ENCODE results near the gene AARS1. TPM values are rescaled to one million over a fixed set of nuclear protein-coding genes. Genes with fewer than 3 reads are reported as not detected.
"Not testable (repeated sequence)": the region's sequence is repeated elsewhere in the genome, so short reads cannot be mapped to it uniquely, and the experiment has no call there.

The AARS1 gene
- total RNA-seq, 3 donors from 2014 or later: 30.1 to 77.7 (median 42.7) TPM

GRCh38 chr16:70250748-70251628 lies 38.3 kb downstream of the AARS1 start:
- DNase-seq (peak; percentile 45 to 73 (median 70)), ATAC-seq (peak; percentile 75)
- no peak for TF ChIP-seq CTCF (IDR thresholded peaks at IDR 0.05)
- Histone ChIP-seq H3K9me3 (no peaks in the 10 kb centered on the region), H3K4me3 (peak overlapping the region; percentile 50), H3K4me1 (ENCODE audit: low read depth) (peaks cover 16% of the 10 kb centered on the region), H3K36me3 (ENCODE audit: low read depth) (peaks cover 5% of the 10 kb centered on the region)
- intact Hi-C loops (cut with DNase I, micrococcal nuclease): no loop called here

- intact Hi-C loops (cut with DNase I, micrococcal nuclease); H3K36me3 ChIP-seq (ENCODE audit: low read depth); ATAC-seq; H3K9me3 ChIP-seq; H3K4me3 ChIP-seq; DNase-seq: not testable (repeated sequence)
- peaks cover 16% of the 10 kb centered on the region for H3K4me1 ChIP-seq (ENCODE audit: low read depth)
Observed at GRCh38 chr16:70249697-70250096, 39.6 kb downstream of the AARS1 start.

GRCh38 chr16:70238773-70239172 lies 50.5 kb downstream of the AARS1 start:
- ATAC-seq; DNase-seq; H3K36me3 ChIP-seq (ENCODE audit: low read depth); H3K4me3 ChIP-seq; H3K9me3 ChIP-seq; H3K4me1 ChIP-seq (ENCODE audit: low read depth); intact Hi-C loops (cut with DNase I, micrococcal nuclease): not testable (repeated sequence)

GRCh38 chr16:70231831-70232230 lies 57.5 kb downstream of the AARS1 start:
- H3K36me3 ChIP-seq (ENCODE audit: low read depth); intact Hi-C loops (cut with DNase I, micrococcal nuclease): not testable (repeated sequence)

GRCh38 chr16:70226024-70226423 lies 63.3 kb downstream of the AARS1 start:
- intact Hi-C loops (cut with DNase I, micrococcal nuclease); H3K4me3 ChIP-seq; ATAC-seq; H3K4me1 ChIP-seq (ENCODE audit: low read depth); DNase-seq; H3K9me3 ChIP-seq; H3K36me3 ChIP-seq (ENCODE audit: low read depth): not testable (repeated sequence)

More at GRCh38 chr16:70231831-70232230, 57.5 kb downstream of the AARS1 start:
- H3K4me1 ChIP-seq (ENCODE audit: low read depth); H3K4me3 ChIP-seq; H3K9me3 ChIP-seq; ATAC-seq; DNase-seq: not testable (repeated sequence)

GRCh38 chr16:70225430-70225829 lies 63.9 kb downstream of the AARS1 start:
- ATAC-seq; H3K4me3 ChIP-seq; H3K36me3 ChIP-seq (ENCODE audit: low read depth); H3K9me3 ChIP-seq; intact Hi-C loops (cut with DNase I, micrococcal nuclease); H3K4me1 ChIP-seq (ENCODE audit: low read depth); DNase-seq: not testable (repeated sequence)

- H3K4me1 ChIP-seq (ENCODE audit: low read depth); H3K4me3 ChIP-seq; ATAC-seq; H3K9me3 ChIP-seq; intact Hi-C loops (cut with DNase I, micrococcal nuclease); DNase-seq; H3K36me3 ChIP-seq (ENCODE audit: low read depth): not testable (repeated sequence)
Observed at GRCh38 chr16:70224645-70225044, 64.7 kb downstream of the AARS1 start.

- intact Hi-C loops (cut with DNase I, micrococcal nuclease); DNase-seq; ATAC-seq; H3K9me3 ChIP-seq; H3K4me1 ChIP-seq (ENCODE audit: low read depth); H3K4me3 ChIP-seq; H3K36me3 ChIP-seq (ENCODE audit: low read depth): not testable (repeated sequence)
Observed at GRCh38 chr16:70223971-70224513, 65.3 kb downstream of the AARS1 start.

GRCh38 chr16:70223216-70223615 lies 66.1 kb downstream of the AARS1 start:
- ATAC-seq; H3K36me3 ChIP-seq (ENCODE audit: low read depth); H3K9me3 ChIP-seq; H3K4me3 ChIP-seq; DNase-seq; H3K4me1 ChIP-seq (ENCODE audit: low read depth); intact Hi-C loops (cut with DNase I, micrococcal nuclease): not testable (repeated sequence)

GRCh38 chr16:70222574-70222973 lies 66.7 kb downstream of the AARS1 start:
- intact Hi-C loops (cut with DNase I, micrococcal nuclease); ATAC-seq; H3K9me3 ChIP-seq; H3K4me1 ChIP-seq (ENCODE audit: low read depth); H3K36me3 ChIP-seq (ENCODE audit: low read depth); H3K4me3 ChIP-seq; DNase-seq: not testable (repeated sequence)

- DNase-seq; H3K9me3 ChIP-seq; H3K4me3 ChIP-seq; H3K36me3 ChIP-seq (ENCODE audit: low read depth); H3K4me1 ChIP-seq (ENCODE audit: low read depth); ATAC-seq; intact Hi-C loops (cut with DNase I, micrococcal nuclease): not testable (repeated sequence)
Observed at GRCh38 chr16:70218586-70218985, 70.7 kb downstream of the AARS1 start.

GRCh38 chr16:70206382-70206781 lies 82.9 kb downstream of the AARS1 start:
- H3K9me3 ChIP-seq; H3K36me3 ChIP-seq (ENCODE audit: low read depth); intact Hi-C loops (cut with DNase I, micrococcal nuclease); H3K4me3 ChIP-seq; H3K4me1 ChIP-seq (ENCODE audit: low read depth); ATAC-seq; DNase-seq: not testable (repeated sequence)

- H3K4me1 ChIP-seq (ENCODE audit: low read depth); H3K9me3 ChIP-seq; H3K36me3 ChIP-seq (ENCODE audit: low read depth); DNase-seq; H3K4me3 ChIP-seq; intact Hi-C loops (cut with DNase I, micrococcal nuclease); ATAC-seq: not testable (repeated sequence)
Observed at GRCh38 chr16:70204668-70205405, 84.5 kb downstream of the AARS1 start.

Data from mucosa of descending colon (tissue), 3 donors.